GM23338 (cell line): ENCODE results near the gene IRF8. TPM values are rescaled to one million over a fixed set of nuclear protein-coding genes. Genes with fewer than 3 reads are reported as not detected.

Experiments
- ATAC-seq: fragments of 200-7000 bp; cut with Tn5 transposase; 3 replicates; pipeline ENCODE4 v1.9.1; 2020
- DNase-seq: peaks from one replicate; pipeline ENCODE4 v3.0.0-alpha.2; 2015; ENCODE audit warnings: low spot score
- H2AFZ ChIP-seq: fragments of 200-600 bp; sonication (generic); 2 replicates; pipeline ENCODE4 v1.8.0; 2016; ENCODE audit warnings: antibody characterized with exemption, mild to moderate bottlenecking, moderate library complexity
- H3F3A ChIP-seq: fragments of 200-600 bp; sonication (generic); replicated peaks from 2 replicates; pipeline ENCODE4 v1.8.0; 2017; ENCODE audit warnings: antibody characterized with exemption, mixed run types, low read depth
- H3K27ac ChIP-seq: fragments of 200-600 bp; sonication (generic); 2 replicates; pipeline ENCODE4 v1.6.1; 2016; ENCODE audit warnings: low read depth
- H3K27me3 ChIP-seq: fragments of 200-600 bp; sonication (generic); 2 replicates; pipeline ENCODE4 v1.8.0; 2016; ENCODE audit warnings: mild to moderate bottlenecking, mixed run types, moderate library complexity; ENCODE audit not compliant: insufficient read depth
- H3K36me3 ChIP-seq: fragments of 200-600 bp; sonication (generic); 2 replicates; pipeline ENCODE4 v1.8.0; 2016; ENCODE audit warnings: mild to moderate bottlenecking; ENCODE audit not compliant: insufficient read depth
- H3K4me1 ChIP-seq: fragments of 200-600 bp; sonication (generic); 2 replicates; pipeline ENCODE4 v1.8.0; 2016; ENCODE audit warnings: mild to moderate bottlenecking, moderate library complexity; ENCODE audit not compliant: insufficient read depth
- H3K4me2 ChIP-seq: fragments of 200-600 bp; sonication (generic); 2 replicates; pipeline ENCODE4 v1.7.1; 2017; ENCODE audit warnings: mixed run types
- H3K4me3 ChIP-seq: fragments of 200-600 bp; sonication (generic); 2 replicates; pipeline ENCODE4 v1.6.1; 2016; ENCODE audit warnings: mixed run types
- H3K79me2 ChIP-seq: fragments of 200-600 bp; sonication (generic); replicated peaks from 2 replicates; pipeline ENCODE4 v1.8.0; 2017; ENCODE audit warnings: mild to moderate bottlenecking; ENCODE audit not compliant: insufficient read depth
- H3K9me2 ChIP-seq: fragments of 200-600 bp; sonication (generic); 2 replicates; pipeline ENCODE4 v1.8.0; 2017; ENCODE audit not compliant: insufficient read depth
- H4K20me1 ChIP-seq: fragments of 200-600 bp; sonication (generic); replicated peaks from 2 replicates; pipeline ENCODE4 v1.8.0; 2017; ENCODE audit warnings: mild to moderate bottlenecking; ENCODE audit not compliant: insufficient read depth
- H3K27ac Mint-ChIP-seq: 2 replicates; pipeline ENCODE4 v1.8.0; 2020; ENCODE audit warnings: inconsistent platforms, mild to moderate bottlenecking, moderate library complexity, mixed read lengths
- H3K27me3 Mint-ChIP-seq: 3 replicates; pipeline ENCODE4 v1.8.0; 2022; ENCODE audit warnings: low read depth, mild to moderate bottlenecking, moderate library complexity, mixed read lengths, inconsistent platforms; ENCODE audit not compliant: insufficient read depth, poor library complexity
- H3K36me3 Mint-ChIP-seq: 3 replicates; pipeline ENCODE4 v1.8.0; 2021; ENCODE audit warnings: low read depth, mild to moderate bottlenecking, inconsistent platforms, moderate library complexity, mixed read lengths
- H3K4me1 Mint-ChIP-seq: 3 replicates; pipeline ENCODE4 v1.8.0; 2020; ENCODE audit warnings: mild to moderate bottlenecking, inconsistent platforms, mixed read lengths
- H3K4me3 Mint-ChIP-seq: 3 replicates; pipeline ENCODE4 v1.8.0; 2021; ENCODE audit warnings: moderate library complexity, mild to moderate bottlenecking, inconsistent platforms, mixed read lengths
- H3K9me3 Mint-ChIP-seq: 3 replicates; pipeline ENCODE4 v1.8.0; 2020; ENCODE audit warnings: moderate library complexity, mild to moderate bottlenecking, inconsistent platforms, mixed read lengths
- CREB1 ChIP-seq: fragments of 250-450 bp; sonication (Bioruptor Pico); IDR thresholded peaks from 2 replicates; pipeline ENCODE4 v1.5.0; 2020; ENCODE audit warnings: low read depth, mild to moderate bottlenecking, moderate library complexity
- CTCF ChIP-seq, 2 experiments: fragments of 200-600 bp in 1 of 2; sonication (generic) in 1 of 2; conservative IDR thresholded peaks; 2 replicates each; pipeline versions ENCODE4 v1.5.1 to v1.6.1; 2016 to 2017; ENCODE audit warnings: antibody characterized with exemption in 2 of 2, low read depth in 2 of 2, mild to moderate bottlenecking in 2 of 2, moderate library complexity in 1 of 2
- ETS1 ChIP-seq: IDR thresholded peaks from 2 replicates; pipeline ENCODE4 v1.6.1; 2016; ENCODE audit warnings: antibody characterized with exemption
- EZH2 ChIP-seq: fragments of 200-600 bp; sonication (generic); IDR thresholded peaks from one replicate; pipeline ENCODE4 v1.8.0; 2017; ENCODE audit warnings: antibody characterized with exemption, mild to moderate bottlenecking, low read depth; ENCODE audit not compliant: unreplicated experiment
- EZH2phosphoT487 ChIP-seq: fragments of 200-600 bp; sonication (generic); IDR thresholded peaks from one replicate; pipeline ENCODE4 v1.8.1; 2018; ENCODE audit warnings: antibody characterized with exemption; ENCODE audit not compliant: unreplicated experiment
- NANOG ChIP-seq: IDR thresholded peaks from 2 replicates; pipeline ENCODE4 v1.6.1; 2016; ENCODE audit warnings: antibody characterized with exemption, borderline replicate concordance
- POLR2AphosphoS5 ChIP-seq: IDR thresholded peaks from 2 replicates; pipeline ENCODE4 v1.6.1; 2016; ENCODE audit warnings: antibody characterized with exemption, low read depth
- REST ChIP-seq: IDR thresholded peaks from one replicate; pipeline ENCODE4 v1.6.1; 2018; ENCODE audit warnings: antibody characterized with exemption; ENCODE audit not compliant: unreplicated experiment
- STAT1 ChIP-seq: IDR thresholded peaks from one replicate; pipeline ENCODE4 v1.6.1; 2016; ENCODE audit warnings: antibody characterized with exemption; ENCODE audit not compliant: unreplicated experiment
- ZNF114 ChIP-seq: fragments of 250-450 bp; sonication (Bioruptor Pico); IDR thresholded peaks from 2 replicates; pipeline ENCODE4 v1.5.0; 2020; ENCODE audit warnings: mild to moderate bottlenecking, moderate library complexity
- ZNF331 ChIP-seq: fragments of 250-450 bp; sonication (Bioruptor Pico); IDR thresholded peaks from 2 replicates; pipeline ENCODE4 v1.5.0; 2020; ENCODE audit warnings: low read depth, mild to moderate bottlenecking, moderate library complexity
- polyA plus RNA-seq: library from polyadenylated mRNA; unstranded; fragments of >200 nt; fragmentation: Nextera tagmentation; extraction: Ambion mirVana; gene quantifications from 2 replicates; pipeline ENCODE4 v1.2.1, GENCODE V29; 2016
- total RNA-seq: library from RNA; depleted of rRNA; stranded (reverse); fragments of >200 nt; shearing (Covaris generic); gene quantifications from 2 replicates; pipeline ENCODE4 v1.2.3, GENCODE V29; 2014

The IRF8 gene
- total and polyA plus RNA-seq, 2 experiments from 2014 or later, result 0.47 to 2.8 TPM

DNA sequence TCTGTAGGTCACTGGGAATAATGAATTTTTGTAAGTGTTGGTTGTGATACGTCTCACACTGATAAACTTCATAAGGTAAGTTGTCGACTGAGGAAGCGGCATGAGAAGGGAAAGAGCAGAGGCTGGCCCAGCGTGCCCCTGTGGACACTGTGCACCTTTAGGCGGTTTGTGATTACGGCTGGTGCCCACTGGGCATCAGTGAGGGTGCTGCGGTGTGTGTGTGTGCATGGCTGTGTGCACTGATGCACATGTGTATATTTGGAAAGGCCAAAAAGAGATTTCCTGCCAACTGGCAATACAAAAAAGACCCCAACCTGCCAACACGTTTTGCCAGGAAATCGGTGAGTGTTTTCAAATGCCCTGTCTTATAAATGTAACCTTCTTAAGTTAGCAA, 11.9 kb downstream of the IRF8 start (continued):
- TF ChIP-seq ETS1 (no peak), CREB1 (CRISPR knock-in tag) (no peak), EZH2 (no peak), POLR2AphosphoS5 (no peak), NANOG (no peak), EZH2phosphoT487 (no peak), ZNF114 (CRISPR knock-in tag) (no peak), CTCF (conservative IDR thresholded peaks at IDR 0.05; ENCODE audit: low read depth in 2 of 2) (no peak)

GRCh38 chr16:85911251-85911930, 12.4 kb downstream of the IRF8 start:
- DNase-seq (no peak), ATAC-seq (no peak)
- Histone ChIP-seq H3K27ac (no peak overlapping the region), H4K20me1 (no peaks in the 10 kb centered on the region), H3F3A (no peaks in the 10 kb centered on the region), H3K4me3 (no peak overlapping the region), H3K9me2 (peaks cover 3% of the 10 kb centered on the region; the same call in 1 of the 2 replicates), H3K4me2 (no peak overlapping the region), H3K27me3 (no peaks in the 10 kb centered on the region), H3K36me3 (no peaks in the 10 kb centered on the region), H3K4me1 (peaks cover 6% of the 10 kb centered on the region), H2AFZ (no peak overlapping the region), H3K79me2 (no peaks in the 10 kb centered on the region)
- Mint-ChIP-seq H3K4me1 (peaks cover 38% of the 10 kb centered on the region), H3K9me3 (no peaks in the 10 kb centered on the region), H3K36me3 (no peaks in the 10 kb centered on the region), H3K27ac (no peak overlapping the region), H3K4me3 (no peak overlapping the region), H3K27me3 (peaks cover 20% of the 10 kb centered on the region)
- TF ChIP-seq STAT1 (no peak), ZNF331 (no peak), EZH2phosphoT487 (no peak), REST (no peak)
